SU-DHL-6 (cell line): ENCODE measurements around the gene FXYD5.
"Not testable (repeated sequence)": the region's sequence is repeated elsewhere in the genome, so short reads cannot be mapped to it uniquely, and the experiment has no call there.

Experiments used
- H2AFZ ChIP-seq: fragments of 200-600 bp; sonication (generic); 2 replicates; pipeline ENCODE4 v1.6.1; 2014; ENCODE audit warnings: low read depth, mild to moderate bottlenecking, moderate library complexity, mixed read lengths, antibody characterized with exemption, low read length; ENCODE audit not compliant: severe bottlenecking
- H3F3A ChIP-seq: fragments of 200-600 bp; shearing (Covaris generic); 2 replicates; pipeline ENCODE4 v1.6.0; 2016; ENCODE audit warnings: antibody characterized with exemption, mild to moderate bottlenecking; ENCODE audit not compliant: insufficient read depth
- H3K27ac ChIP-seq: fragments of 200-600 bp; sonication (generic); 2 replicates; pipeline ENCODE4 v1.5.1; 2016; ENCODE audit warnings: low read depth, mild to moderate bottlenecking, low read length, moderate library complexity, mixed read lengths
- H3K27me3 ChIP-seq: fragments of 200-600 bp; sonication (generic), shearing (Covaris generic); 2 replicates; pipeline ENCODE4 v1.6.0; 2014; ENCODE audit warnings: mild to moderate bottlenecking, low read length
- H3K36me3 ChIP-seq: fragments of 200-600 bp; sonication (generic); 2 replicates; pipeline ENCODE4 v1.6.1; 2014; ENCODE audit warnings: mild to moderate bottlenecking, low read length, mixed read lengths
- H3K4me2 ChIP-seq: fragments of 300-600, 200-600 bp; shearing (Covaris generic), sonication (generic); 2 replicates; pipeline ENCODE4 v1.6.0; 2014; ENCODE audit warnings: low read length, low read depth, mild to moderate bottlenecking; ENCODE audit not compliant: poor library complexity, severe bottlenecking
- H3K4me3 ChIP-seq: fragments of 200-600 bp; sonication (generic); 2 replicates; pipeline ENCODE4 v1.5.1; 2014; ENCODE audit warnings: antibody characterized with exemption, low read length, mild to moderate bottlenecking, mixed read lengths; ENCODE audit not compliant: insufficient read depth, poor library complexity, severe bottlenecking
- H3K79me2 ChIP-seq: fragments of 200-600 bp; sonication (generic); 2 replicates; pipeline ENCODE4 v1.6.1; 2014; ENCODE audit warnings: mild to moderate bottlenecking, low read length, moderate library complexity; ENCODE audit not compliant: insufficient read depth
- H3K9ac ChIP-seq: fragments of 200-600 bp; sonication (generic); 2 replicates; pipeline ENCODE4 v1.7.0; 2014; ENCODE audit warnings: mild to moderate bottlenecking, low read length
- H3K9me2 ChIP-seq: fragments of 200-600 bp; sonication (generic); replicated peaks from 2 replicates; pipeline ENCODE4 v1.6.1; 2014; ENCODE audit warnings: low read length; ENCODE audit not compliant: insufficient read depth
- H3K9me3 ChIP-seq: fragments of 200-600 bp; sonication (generic); 2 replicates; pipeline ENCODE4 v1.6.1; 2014; ENCODE audit warnings: low read length, mixed read lengths; ENCODE audit not compliant: insufficient read depth
- H4K20me1 ChIP-seq: fragments of 200-600 bp; sonication (generic); 2 replicates; pipeline ENCODE4 v1.6.1; 2014; ENCODE audit warnings: low read depth, mild to moderate bottlenecking, antibody characterized with exemption, low read length, moderate library complexity, mixed read lengths
- CTCF ChIP-seq: fragments of 200-600 bp; sonication (generic); IDR thresholded peaks from one replicate; pipeline ENCODE4 v1.5.1; 2017; ENCODE audit warnings: antibody characterized with exemption, mild to moderate bottlenecking, low read length, moderate library complexity; ENCODE audit not compliant: insufficient read depth, poor library complexity, severe bottlenecking
- EZH2phosphoT487 ChIP-seq: fragments of 200-600 bp; sonication (generic), shearing (Covaris generic); conservative IDR thresholded peaks from 2 replicates; pipeline ENCODE4 v1.6.1; 2018; ENCODE audit warnings: mild to moderate bottlenecking, antibody characterized with exemption, low read length, moderate library complexity, mixed read lengths

FXYD5 gene

GRCh38 chr19:35128398-35129057 lies 26.0 kb upstream of the FXYD5 start:
- Histone ChIP-seq H4K20me1 (no peaks in the 10 kb centered on the region), H3K36me3 (no peaks in the 10 kb centered on the region), H2AFZ (no peak overlapping the region), H3K27me3 (no peaks in the 10 kb centered on the region), H3F3A (no peaks in the 10 kb centered on the region), H3K4me3 (no peak overlapping the region), H3K9me2 (no peaks in the 10 kb centered on the region), H3K4me2 (no peak overlapping the region), H3K9ac (no peak overlapping the region), H3K79me2 (no peaks in the 10 kb centered on the region), H3K9me3 (no peaks in the 10 kb centered on the region), H3K27ac (no peak overlapping the region)
- no peak for TF ChIP-seq EZH2phosphoT487
- TF ChIP-seq CTCF: no peak

- H4K20me1 ChIP-seq, H2AFZ ChIP-seq, H3K27ac ChIP-seq, H3K36me3 ChIP-seq, H3K4me3 ChIP-seq, H3K27me3 ChIP-seq, H3K79me2 ChIP-seq, H3K9ac ChIP-seq, H3K4me2 ChIP-seq, H3K9me2 ChIP-seq, H3F3A ChIP-seq, H3K9me3 ChIP-seq: not testable (repeated sequence)
Measured at GRCh38 chr19:35129724-35130274, 24.7 kb upstream of the FXYD5 start.

GRCh38 chr19:35130761-35131720 lies 23.5 kb upstream of the FXYD5 start:
- Histone ChIP-seq H2AFZ (no peak overlapping the region), H3K9me2 (no peaks in the 10 kb centered on the region), H3K27ac (no peak overlapping the region), H3K4me2 (no peak overlapping the region), H3K4me3 (no peak overlapping the region), H4K20me1 (no peaks in the 10 kb centered on the region), H3K9ac (no peak overlapping the region), H3F3A (no peaks in the 10 kb centered on the region), H3K27me3 (no peaks in the 10 kb centered on the region), H3K9me3 (no peaks in the 10 kb centered on the region), H3K36me3 (no peaks in the 10 kb centered on the region), H3K79me2 (no peaks in the 10 kb centered on the region)
- no peak for TF ChIP-seq CTCF
- no peak for TF ChIP-seq EZH2phosphoT487
